K562 (cell line): Measurements from ENCODE around the gene ANKRD44. TPM values are rescaled to one million over a fixed set of nuclear protein-coding genes. Genes with fewer than 3 reads are reported as not detected.

Experiments
- ATAC-seq: fragments of 200-7000 bp; cut with Tn5 transposase; 3 replicates; pipeline ENCODE4 v1.9.1; 2020; ENCODE audit warnings: moderate library complexity
- BruUV-seq: library from RNA; stranded (reverse); fragments of 400-500 nt; replicated peaks from 2 replicates; lab custom pipeline; 2021; lab: Mats Ljungman, UMichigan
- CTCF ChIA-PET: fragments of 300-600 bp; formaldehyde crosslinking; extraction: SDS; loops from one replicate; lab custom pipeline; 2021; ENCODE audit warnings: low intra/inter-chr PET ratio; lab: Yijun Ruan, JAX
- POLR2A ChIA-PET: fragments of 300-600, 350-650 bp; sonication (Branson Sonifier 250); formaldehyde crosslinking; extraction: SDS; loops from one replicate; lab custom pipeline; 2021; ENCODE audit warnings: antibody characterized with exemption, inconsistent platforms; lab: Yijun Ruan, JAX
- DNase-seq, 4 experiments: peaks; one replicate each; pipeline versions ENCODE4 v3.0.0 to v3.0.0-alpha.2; 2011 to 2018; ENCODE audit warnings: low spot score in 3 of 4, mixed read lengths in 3 of 4; ENCODE audit errors: extremely low read depth in 1 of 4
- FAIRE-seq: peaks from 2 replicates; lab custom pipeline; 2011; peaks lifted over from hg19 to GRCh38; lab: Jason Lieb, UNC
- H2AFZ ChIP-seq: 2 replicates; pipeline ENCODE4 v1.6.0; 2011; ENCODE audit warnings: low read depth, low read length, control low read depth, inconsistent platforms
- H3K27ac ChIP-seq: fragments of 200-600 bp; 3 replicates; pipeline ENCODE4 v1.8.0; 2011; ENCODE audit warnings: low read depth, mild to moderate bottlenecking, control low read depth, inconsistent platforms, low read length, moderate library complexity, mixed read lengths; ENCODE audit errors: extremely low read depth
- H3K27me3 ChIP-seq, 2 experiments: fragments of 300-600 bp in 1 of 2; 2 replicates in 1 of 2; 3 replicates in 1 of 2; pipeline versions ENCODE4 v1.6.0 to v1.8.0; 2011; ENCODE audit warnings: inconsistent platforms in 2 of 2, low read length in 2 of 2, mild to moderate bottlenecking in 1 of 2, mixed read lengths in 1 of 2, moderate library complexity in 1 of 2; ENCODE audit not compliant: control insufficient read depth in 2 of 2, insufficient read depth in 2 of 2
- H3K36me3 ChIP-seq: fragments of 300-600 bp; 3 replicates; pipeline ENCODE4 v1.8.0; 2011; ENCODE audit warnings: mild to moderate bottlenecking, low read length, inconsistent platforms; ENCODE audit not compliant: control insufficient read depth, insufficient read depth
- H3K4me1 ChIP-seq, 2 experiments: fragments of 200-600 bp in 1 of 2; replicated peaks in 1 of 2; 2 replicates in 1 of 2; 3 replicates in 1 of 2; pipeline versions ENCODE4 v1.5.1 to v1.8.0; 2011; ENCODE audit warnings: inconsistent platforms in 2 of 2, low read length in 2 of 2, mild to moderate bottlenecking in 1 of 2, mixed read lengths in 1 of 2, moderate library complexity in 1 of 2; ENCODE audit not compliant: control insufficient read depth in 2 of 2, insufficient read depth in 2 of 2
- H3K4me2 ChIP-seq: 2 replicates; pipeline ENCODE4 v1.6.1; 2011; ENCODE audit warnings: low read length, control low read depth, inconsistent platforms, mixed read lengths; ENCODE audit not compliant: insufficient read depth
- H3K4me3 ChIP-seq: fragments of 200-600 bp; sonication (generic), shearing (Covaris generic); 2 replicates; pipeline ENCODE4 v1.5.1; 2016; ENCODE audit warnings: control low read depth, inconsistent platforms
- H3K79me2 ChIP-seq: fragments of 200-600 bp; 3 replicates; pipeline ENCODE4 v1.8.0; 2011; ENCODE audit warnings: low read length, inconsistent platforms; ENCODE audit not compliant: control insufficient read depth, insufficient read depth
- H3K9ac ChIP-seq, 2 experiments: 2 replicates each; pipeline versions ENCODE4 v1.6.0 to v1.6.1; 2011; ENCODE audit warnings: low read depth in 2 of 2, low read length in 2 of 2, control low read depth in 1 of 2, inconsistent platforms in 1 of 2, mild to moderate bottlenecking in 1 of 2, mixed read lengths in 1 of 2; ENCODE audit not compliant: insufficient read depth in 1 of 2
- H3K9me1 ChIP-seq: one replicate; pipeline ENCODE4 v1.6.0; 2011; ENCODE audit warnings: inconsistent platforms, mild to moderate bottlenecking, low read length, moderate library complexity; ENCODE audit not compliant: control insufficient read depth, insufficient read depth
- H3K9me3 ChIP-seq: replicated peaks from 2 replicates; pipeline ENCODE4 v1.5.1; 2011; ENCODE audit warnings: low read depth, low read length, inconsistent platforms; ENCODE audit not compliant: control insufficient read depth, insufficient read depth
- H4K20me1 ChIP-seq: replicated peaks from 2 replicates; pipeline ENCODE4 v1.6.1; 2011; ENCODE audit warnings: low read length, inconsistent platforms, mixed read lengths; ENCODE audit not compliant: control insufficient read depth, insufficient read depth
- ETV6 ChIP-seq, 3 experiments: fragments of 150-350 bp in 1 of 3; sonication (generic) in 1 of 3; formaldehyde crosslinking in 1 of 3; IDR thresholded peaks; 2 replicates each; pipeline versions ENCODE4 v1.6.1 to v1.8.0; 2014 to 2022; ENCODE audit warnings: borderline replicate concordance in 2 of 3, low read depth in 2 of 3, antibody characterized with exemption in 1 of 3, low read length in 1 of 3, mild to moderate bottlenecking in 1 of 3, missing genetic modification reagents in 1 of 3
- MXI1 ChIP-seq: IDR thresholded peaks from 2 replicates; pipeline ENCODE4 v1.6.1; 2011; ENCODE audit warnings: low read depth, mild to moderate bottlenecking, improper control_type of control experiment, low read length
- NCOR1 ChIP-seq: fragments of 450-650 bp; IDR thresholded peaks from 2 replicates; pipeline ENCODE4 v1.6.1; 2016; ENCODE audit warnings: mild to moderate bottlenecking, moderate library complexity
- POU5F1 ChIP-seq: fragments of 150-350 bp; IDR thresholded peaks from 2 replicates; pipeline ENCODE4 v1.6.1; 2014; ENCODE audit warnings: borderline replicate concordance, low read length, low read depth, mild to moderate bottlenecking; ENCODE audit not compliant: partially characterized antibody
- RHOXF2B ChIP-seq: fragments of 250-450 bp; sonication (Bioruptor Pico); conservative IDR thresholded peaks from 2 replicates; pipeline ENCODE4 v1.5.1; 2021
- TAL1 ChIP-seq: fragments of 450-650 bp; IDR thresholded peaks from 2 replicates; pipeline ENCODE4 v1.6.1; 2016; ENCODE audit warnings: mild to moderate bottlenecking
- TGIF2 ChIP-seq: sonication (generic); formaldehyde crosslinking; IDR thresholded peaks from 2 replicates; pipeline ENCODE4 v1.8.1; 2022; ENCODE audit warnings: mild to moderate bottlenecking, missing genetic modification reagents, moderate library complexity
- USF2 ChIP-seq: sonication (generic); formaldehyde crosslinking; IDR thresholded peaks from 2 replicates; pipeline ENCODE4 v1.5.0; 2020; ENCODE audit warnings: missing genetic modification reagents
- WGBS: fragments of 100-300 bp; shearing (Covaris generic); methylation state at CpG from one replicate; pipeline ENCODE4 v1.1.6; 2016; ENCODE audit warnings: low coverage, mixed read lengths; ENCODE audit not compliant: insufficient coverage; ENCODE audit errors: missing lambda C conversion rate; 5-methylcytosine and 5-hydroxymethylcytosine counted together
- in situ Hi-C: fragments of 300-500 bp; cut with MboI; formaldehyde crosslinking; loops from 4 replicates; pipeline ENCODE4 v1.15.0; 2018; ENCODE audit warnings: inconsistent platforms, mixed read lengths
- intact Hi-C: fragments of 100-400 bp; cut with micrococcal nuclease; formaldehyde crosslinking; loops from 2 replicates; pipeline ENCODE4 v1.14.2; 2022
- polyA plus RNA-seq, 8 experiments: library from polyadenylated mRNA; depleted of rRNA in 4 of 8; stranded (reverse) in 5 of 8; unstranded in 3 of 8; fragments of >200 nt; fragmentation: Nextera tagmentation in 2 of 8; fragmentation: Illumina TruSeq in 1 of 8; extraction: Ambion mirVana in 2 of 8; extraction: Trizol in 1 of 8; gene quantifications; 2 replicates each; pipeline versions ENCODE4 v1.2.1 to v1.2.3, GENCODE V29; 2011 to 2014; ENCODE audit warnings: inconsistent platforms in 1 of 8, missing spikeins in 1 of 8
- total RNA-seq, 7 experiments: library from RNA; depleted of rRNA in 6 of 7; stranded (reverse); fragments of >200 nt in 6 of 7; fragmentation: Illumina TruSeq in 2 of 7; extraction: Trizol in 2 of 7; gene quantifications; 2 replicates each; pipeline versions ENCODE4 v1.2.1 to v1.2.3, GENCODE V29; 2011 to 2021; ENCODE audit warnings: low replicate concordance in 1 of 7

Gene ANKRD44
- total and polyA plus RNA-seq, 9 of the 15 experiments (the other 6 are each of a cell fraction or from before 2014, with no cell fraction given): 0.03 to 0.64 (median 0.07) TPM; not detected in 3

GRCh38 chr2:197296835-197297234, 13.7 kb downstream of the ANKRD44 start:
- no peaks in the 10 kb centered on the region for H3K79me2 ChIP-seq
- H4K20me1 ChIP-seq: no peaks in the 10 kb centered on the region
- intact Hi-C loops: no loop called here
- no peak for DNase-seq
- TF ChIP-seq NCOR1 (no peak), ETV6 (IDR thresholded peaks at IDR 0.05; ENCODE audit: borderline replicate concordance in 1 of 2, low read depth in 2 of 2, low read length in 1 of 2) (no peak), ETV6 (CRISPR knock-in tag; IDR thresholded peaks at IDR 0.05; ENCODE audit: borderline replicate concordance) (no peak), MXI1 (no peak), TAL1 (no peak), POU5F1 (no peak), TGIF2 (no peak), USF2 (no peak), RHOXF2B (no peak)
- H3K4me1 ChIP-seq: no peaks in the 10 kb centered on the region
- H2AFZ ChIP-seq: no peak overlapping the region
- H3K9ac ChIP-seq: no peak overlapping the region
- H3K4me3 ChIP-seq: no peak overlapping the region
- no peak overlapping the region for H3K27ac ChIP-seq
- ATAC-seq: no peak
- ChIA-PET CTCF (no interaction called here), POLR2A (no interaction called here)
- no peak for FAIRE-seq
- no peaks in the 10 kb centered on the region for H3K9me1 ChIP-seq
- no peaks in the 10 kb centered on the region for H3K36me3 ChIP-seq
- no TSS peak for BruUV-seq
- no peaks in the 10 kb centered on the region; a peak in 1 of 5 replicates for H3K27me3 ChIP-seq
- in situ Hi-C loops: no loop called here
- no peak overlapping the region for H3K4me2 ChIP-seq
- no peaks in the 10 kb centered on the region for H3K9me3 ChIP-seq
- 0% methylated on average over 2 of the region's 2 CpGs for WGBS
